IMR-90 (cell line): Measurements from ENCODE around the gene VIT. TPM values are rescaled to one million over a fixed set of nuclear protein-coding genes. Genes with fewer than 3 reads are reported as not detected.

ENCODE experiments used
- ATAC-seq: fragments of 200-7000 bp; cut with Tn5 transposase; 2 replicates; pipeline ENCODE4 v1.9.1; 2020; ENCODE audit warnings: low read depth, mild to moderate bottlenecking, moderate library complexity
- BruUV-seq: library from RNA; stranded (reverse); fragments of 400-500 nt; replicated peaks from 2 replicates; lab custom pipeline; 2021; lab: Mats Ljungman, UMichigan
- CTCF ChIA-PET: fragments of 300-600 bp; formaldehyde crosslinking; extraction: SDS; loops from one replicate; lab custom pipeline; 2021; ENCODE audit warnings: antibody characterized with exemption; lab: Yijun Ruan, JAX
- POLR2A ChIA-PET: fragments of 300-600 bp; sonication (Branson Sonifier 250); formaldehyde crosslinking; loops from one replicate; lab custom pipeline; 2022; ENCODE audit warnings: antibody characterized with exemption; ENCODE audit not compliant: unreplicated experiment; lab: Charles Lee
- DNase-seq: peaks from one replicate; pipeline ENCODE4 v3.0.0; 2013
- H2AFZ ChIP-seq: replicated peaks from 2 replicates; pipeline ENCODE3; 2013; ENCODE audit warnings: low read length, mild to moderate bottlenecking; ENCODE audit not compliant: poor library complexity
- H2AK5ac ChIP-seq: 2 replicates; pipeline ENCODE4 v1.6.1; 2013; ENCODE audit warnings: low read depth, low read length, inconsistent platforms
- H2AK9ac ChIP-seq: replicated peaks from 2 replicates; pipeline ENCODE3; 2013; ENCODE audit warnings: mild to moderate bottlenecking, low read depth, low read length, moderate library complexity; ENCODE audit not compliant: poor library complexity
- H2BK120ac ChIP-seq: 2 replicates; pipeline ENCODE4 v1.6.1; 2013; ENCODE audit warnings: low read depth, low read length, inconsistent platforms
- H2BK15ac ChIP-seq: 3 replicates; pipeline ENCODE4 v1.6.1; 2013; ENCODE audit warnings: low read depth, low read length, inconsistent platforms
- H2BK20ac ChIP-seq: 2 replicates; pipeline ENCODE4 v1.6.1; 2013; ENCODE audit warnings: low read depth, mild to moderate bottlenecking, inconsistent platforms, low read length, moderate library complexity
- H2BK5ac ChIP-seq: 2 replicates; pipeline ENCODE4 v1.6.1; 2013; ENCODE audit warnings: mild to moderate bottlenecking, low read depth, low read length, inconsistent platforms; ENCODE audit not compliant: poor library complexity, severe bottlenecking
- H3K14ac ChIP-seq: replicated peaks from 2 replicates; pipeline ENCODE4 v1.6.1; 2013; ENCODE audit warnings: low read depth, low read length, inconsistent platforms
- H3K18ac ChIP-seq: 2 replicates; pipeline ENCODE4 v1.6.1; 2013; ENCODE audit warnings: low read depth, low read length, control low read depth
- H3K23ac ChIP-seq: 2 replicates; pipeline ENCODE4 v1.6.1; 2013; ENCODE audit warnings: low read depth, low read length, inconsistent platforms
- H3K27ac ChIP-seq: 2 replicates; pipeline ENCODE4 v1.5.1; 2013; ENCODE audit warnings: mild to moderate bottlenecking, control low read depth, low read length; ENCODE audit not compliant: insufficient read depth
- H3K27me3 ChIP-seq: 2 replicates; pipeline ENCODE4 v1.6.1; 2013; ENCODE audit warnings: low read length; ENCODE audit not compliant: control insufficient read depth, insufficient read depth
- H3K36me3 ChIP-seq: 2 replicates; pipeline ENCODE4 v1.6.1; 2013; ENCODE audit warnings: low read length, mixed read lengths; ENCODE audit not compliant: control insufficient read depth, insufficient read depth
- H3K4ac ChIP-seq: 2 replicates; pipeline ENCODE4 v1.6.1; 2013; ENCODE audit warnings: low read depth, low read length, inconsistent platforms
- H3K4me1 ChIP-seq: 2 replicates; pipeline ENCODE4 v1.6.1; 2013; ENCODE audit warnings: low read length, mixed read lengths; ENCODE audit not compliant: control insufficient read depth, insufficient read depth
- H3K4me2 ChIP-seq: 2 replicates; pipeline ENCODE4 v1.6.1; 2013; ENCODE audit warnings: low read depth, mild to moderate bottlenecking, control low read depth, low read length, moderate library complexity
- H3K4me3 ChIP-seq: 2 replicates; pipeline ENCODE4 v1.5.1; 2013; ENCODE audit warnings: low read depth, mild to moderate bottlenecking, control low read depth, low read length, moderate library complexity; ENCODE audit not compliant: insufficient read depth
- H3K56ac ChIP-seq: 2 replicates; pipeline ENCODE4 v1.6.1; 2013; ENCODE audit warnings: low read length, inconsistent platforms; ENCODE audit not compliant: insufficient read depth; ENCODE audit errors: extremely low read depth
- H3K79me1 ChIP-seq, 2 experiments: 2 replicates each; pipeline ENCODE4 v1.6.1; 2013; ENCODE audit warnings: low read length in 2 of 2, inconsistent platforms in 1 of 2, low read depth in 1 of 2
- H3K9ac ChIP-seq: 2 replicates; pipeline ENCODE4 v1.6.1; 2013; ENCODE audit warnings: low read depth, low read length, control low read depth
- H3K9me1 ChIP-seq: 2 replicates; pipeline ENCODE4 v1.6.1; 2013; ENCODE audit warnings: low read length, inconsistent platforms; ENCODE audit not compliant: insufficient read depth
- H3K9me3 ChIP-seq: 2 replicates; pipeline ENCODE4 v1.6.1; 2013; ENCODE audit warnings: low read length; ENCODE audit not compliant: control insufficient read depth, insufficient read depth
- H4K20me1 ChIP-seq: 2 replicates; pipeline ENCODE4 v1.6.1; 2013; ENCODE audit warnings: low read length, inconsistent platforms; ENCODE audit not compliant: insufficient read depth
- H4K5ac ChIP-seq: 2 replicates; pipeline ENCODE4 v1.6.1; 2013; ENCODE audit warnings: mild to moderate bottlenecking, low read depth, low read length, control low read depth
- H4K8ac ChIP-seq, 2 experiments: 2 replicates each; pipeline ENCODE4 v1.6.1; 2013; ENCODE audit warnings: low read depth in 2 of 2, low read length in 2 of 2, control low read depth in 1 of 2, inconsistent platforms in 1 of 2
- H4K91ac ChIP-seq: 2 replicates; pipeline ENCODE4 v1.6.1; 2013; ENCODE audit warnings: low read depth, low read length, inconsistent platforms; ENCODE audit not compliant: insufficient read depth
- FOS ChIP-seq: fragments of 150-350 bp; IDR thresholded peaks from 2 replicates; pipeline ENCODE4 v1.6.1; 2016; ENCODE audit warnings: low read depth, low read length
- NFE2L2 ChIP-seq: fragments of 150-350 bp; IDR thresholded peaks from 2 replicates; pipeline ENCODE4 v1.6.1; 2016; ENCODE audit warnings: low read depth, mild to moderate bottlenecking, low read length
- WGBS, 2 experiments: methylation state at CpG; one replicate each; pipeline versions ENCODE4 v1.1.5 to v1.1.7; 2013; ENCODE audit warnings: missing lambda C conversion rate in 2 of 2; ENCODE audit not compliant: insufficient read length in 1 of 2; ENCODE audit errors: extremely low coverage in 2 of 2; 5-methylcytosine and 5-hydroxymethylcytosine counted together
- dilution Hi-C: fragments of 300-500 bp; cut with HindIII; formaldehyde crosslinking; loops from one replicate; pipeline ENCODE4 v1.14.3; 2018; ENCODE audit warnings: low sequenced_read_pairs; ENCODE audit not compliant: unreplicated experiment
- in situ Hi-C: fragments of 300-500 bp; cut with MboI; formaldehyde crosslinking; loops from 3 replicates; pipeline ENCODE4 v1.14.3; 2019; ENCODE audit warnings: low sequenced_read_pairs, inconsistent platforms, mixed read lengths
- intact Hi-C: fragments of 100-400 bp; cut with micrococcal nuclease; formaldehyde crosslinking; loops from 2 replicates; pipeline ENCODE4 v1.10.0; 2022
- polyA plus RNA-seq, 3 experiments: library from polyadenylated mRNA; depleted of rRNA; stranded (reverse); fragments of >200 nt; gene quantifications; 2 replicates each; pipeline ENCODE4 v1.2.3, GENCODE V29; 2012; ENCODE audit warnings: low replicate concordance in 1 of 3
- total RNA-seq: library from RNA; depleted of rRNA; stranded (reverse); fragments of >200 nt; gene quantifications from 2 replicates; pipeline ENCODE4 v1.2.3, GENCODE V29; 2012

Gene VIT
- total and polyA plus RNA-seq, 2 of the 4 experiments (the other 2 are of a cell fraction): under 0.01 TPM; not detected in 1

- Histone ChIP-seq H3K36me3 (no peaks in the 10 kb centered on the region), H2AK5ac (peak overlapping the region; percentile 20; the same call in 1 of the 2 replicates), H3K27ac (peak overlapping the region; percentile 34; the same call in 1 of the 2 replicates), H4K8ac (peak overlapping the region in 1 of 2 experiments; percentile 16; a peak in 2 of 4 replicates), H3K56ac (no peak overlapping the region), H2AK9ac (no peak overlapping the region), H3K14ac (peak overlapping the region; percentile 35), H2AFZ (no peak overlapping the region), H2BK5ac (peak overlapping the region; percentile 4), H3K27me3 (no peaks in the 10 kb centered on the region), H4K91ac (peak overlapping the region; percentile 30), H3K9ac (no peak overlapping the region), H3K79me1 (no peaks in the 10 kb centered on the region), H3K4me1 (peaks cover 5% of the 10 kb centered on the region), H4K5ac (no peak overlapping the region), H2BK120ac (peak overlapping the region; percentile 17; the same call in 1 of the 2 replicates), H3K9me1 (no peaks in the 10 kb centered on the region), H3K4ac (peak overlapping the region; percentile 55), H2BK15ac (peak overlapping the region; percentile 15; the same call in 1 of the 3 replicates), H2BK20ac (peak overlapping the region; percentile 1; the same call in 1 of the 2 replicates), H4K20me1 (no peaks in the 10 kb centered on the region), H3K4me3 (no peak overlapping the region), H3K4me2 (peak overlapping the region; percentile 48; the same call in 1 of the 2 replicates), H3K23ac (no peak overlapping the region), H3K9me3 (no peaks in the 10 kb centered on the region), H3K18ac (no peak overlapping the region)
- intact Hi-C loops: no loop called here
- no peak for TF ChIP-seq NFE2L2
- peak; percentile 58 for TF ChIP-seq FOS
- dilution Hi-C loops: no loop called here
- BruUV-seq: no TSS peak
- ChIA-PET CTCF (interaction anchor here (0.8 to 1.0 kb wide), 2 partner anchors 11 to 14 kb away, joined by 3 read pairs; no protein-coding TSS in a partner anchor), POLR2A (interaction anchor here (0.7 kb wide), 1 partner anchor 89 kb away, joined by 3 read pairs; no protein-coding TSS in a partner anchor)
- WGBS, 2 experiments: no CpG with 5 or more reads among the region's 4 CpGs
- DNase-seq (peak; percentile 75), ATAC-seq (peak; percentile 90)
- in situ Hi-C loops: no loop called here
These were observed 46.3 kb upstream of the VIT start for GRCh38 chr2:36650031-36650829.
